Brain pericyte (primary cell): ENCODE data around the gene CDH4.

Source experiments
- DNase-seq: peaks from one replicate; pipeline ENCODE4 v3.0.0-alpha.2; 2012; ENCODE audit warnings: low read depth, low spot score

The CDH4 gene

GRCh38 chr20:61856626-61857413 is 604.8 kb downstream of the CDH4 start:
- DNase-seq = no peak

- no peak for DNase-seq
Measured at GRCh38 chr20:61857414-61857775, 605.3 kb downstream of the CDH4 start.

- no peak for DNase-seq
Measured at GRCh38 chr20:61857884-61858283, 605.8 kb downstream of the CDH4 start.

GRCh38 chr20:61859767-61860166 is 607.7 kb downstream of the CDH4 start:
- DNase-seq = no peak

- DNase-seq = no peak
Measured at GRCh38 chr20:61860260-61860987, 608.4 kb downstream of the CDH4 start.

- DNase-seq = no peak
Measured at GRCh38 chr20:61861054-61861841, 609.2 kb downstream of the CDH4 start.

- no peak for DNase-seq
Measured at GRCh38 chr20:61861858-61862257, 609.8 kb downstream of the CDH4 start.

- no peak for DNase-seq
Measured at GRCh38 chr20:61862881-61863280, 610.8 kb downstream of the CDH4 start.

- DNase-seq = no peak
Measured at GRCh38 chr20:61864481-61864880, 612.4 kb downstream of the CDH4 start.

GRCh38 chr20:61865353-61865752 is 613.3 kb downstream of the CDH4 start:
- DNase-seq = no peak

GRCh38 chr20:61866165-61866564 is 614.1 kb downstream of the CDH4 start:
- DNase-seq = no peak

GRCh38 chr20:61868006-61868405 is 615.9 kb downstream of the CDH4 start:
- no peak for DNase-seq

- DNase-seq = no peak
Measured at GRCh38 chr20:61868466-61869090, 616.5 kb downstream of the CDH4 start.

- no peak for DNase-seq
Measured at GRCh38 chr20:61869750-61870507, 617.9 kb downstream of the CDH4 start.

- DNase-seq = no peak
Measured at GRCh38 chr20:61871160-61871559, 619.1 kb downstream of the CDH4 start.

GRCh38 chr20:61871913-61872312 is 619.9 kb downstream of the CDH4 start:
- no peak for DNase-seq

GRCh38 chr20:61872371-61872900 is 620.4 kb downstream of the CDH4 start:
- no peak for DNase-seq

- DNase-seq = no peak
Measured at GRCh38 chr20:61873651-61874420, 621.8 kb downstream of the CDH4 start.

GRCh38 chr20:61874421-61875068 is 622.5 kb downstream of the CDH4 start:
- DNase-seq = no peak
